ENCODE measurements around the gene GSC2.
A peak's percentile ranks its signal among the peaks of the same experiment; 100 is the strongest.

Gene GSC2, protein sequence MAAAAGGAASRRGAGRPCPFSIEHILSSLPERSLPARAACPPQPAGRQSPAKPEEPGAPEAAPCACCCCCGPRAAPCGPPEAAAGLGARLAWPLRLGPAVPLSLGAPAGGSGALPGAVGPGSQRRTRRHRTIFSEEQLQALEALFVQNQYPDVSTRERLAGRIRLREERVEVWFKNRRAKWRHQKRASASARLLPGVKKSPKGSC

DNA sequence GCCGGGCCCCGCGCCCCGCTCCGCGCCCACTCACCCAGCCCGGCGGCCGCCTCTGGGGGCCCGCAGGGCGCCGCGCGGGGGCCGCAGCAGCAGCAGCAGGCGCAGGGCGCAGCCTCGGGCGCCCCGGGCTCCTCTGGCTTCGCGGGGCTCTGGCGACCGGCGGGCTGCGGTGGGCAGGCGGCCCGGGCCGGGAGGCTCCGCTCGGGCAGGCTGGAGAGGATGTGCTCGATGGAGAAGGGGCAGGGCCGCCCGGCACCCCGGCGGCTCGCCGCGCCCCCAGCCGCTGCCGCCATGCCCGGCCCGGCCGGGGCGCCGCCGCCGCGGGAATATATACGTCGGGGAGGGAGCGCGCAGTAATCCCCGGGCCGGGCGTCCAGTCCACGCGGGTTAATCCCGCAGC is at the start of gene GSC2:
Gene GSC2 (minus strand): TSS at position 302 of the 400 bp plus-strand sequence. CDS start 9 bp downstream, at position 293.
- DNase-seq = no peak

DNA sequence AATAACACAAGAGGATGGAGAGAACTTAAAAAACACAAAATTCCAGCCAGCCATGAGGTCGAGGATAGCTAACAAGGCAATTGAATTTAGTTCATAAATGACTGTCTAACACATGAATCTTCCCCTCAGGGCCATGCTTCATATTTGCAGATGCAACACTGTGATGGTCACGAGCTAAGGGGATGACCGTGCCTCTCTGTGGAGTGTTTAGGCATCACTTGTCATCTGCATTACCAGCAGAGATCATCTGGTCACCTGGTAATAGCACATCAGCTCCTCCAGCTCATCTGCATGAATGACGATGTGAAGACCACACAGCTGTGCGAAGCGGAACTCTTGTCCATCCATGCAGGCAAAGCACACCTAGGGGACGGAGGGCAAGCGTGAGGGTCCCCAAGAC is 49.4 kb upstream of the GSC2 start:
- no peak for DNase-seq

DNA sequence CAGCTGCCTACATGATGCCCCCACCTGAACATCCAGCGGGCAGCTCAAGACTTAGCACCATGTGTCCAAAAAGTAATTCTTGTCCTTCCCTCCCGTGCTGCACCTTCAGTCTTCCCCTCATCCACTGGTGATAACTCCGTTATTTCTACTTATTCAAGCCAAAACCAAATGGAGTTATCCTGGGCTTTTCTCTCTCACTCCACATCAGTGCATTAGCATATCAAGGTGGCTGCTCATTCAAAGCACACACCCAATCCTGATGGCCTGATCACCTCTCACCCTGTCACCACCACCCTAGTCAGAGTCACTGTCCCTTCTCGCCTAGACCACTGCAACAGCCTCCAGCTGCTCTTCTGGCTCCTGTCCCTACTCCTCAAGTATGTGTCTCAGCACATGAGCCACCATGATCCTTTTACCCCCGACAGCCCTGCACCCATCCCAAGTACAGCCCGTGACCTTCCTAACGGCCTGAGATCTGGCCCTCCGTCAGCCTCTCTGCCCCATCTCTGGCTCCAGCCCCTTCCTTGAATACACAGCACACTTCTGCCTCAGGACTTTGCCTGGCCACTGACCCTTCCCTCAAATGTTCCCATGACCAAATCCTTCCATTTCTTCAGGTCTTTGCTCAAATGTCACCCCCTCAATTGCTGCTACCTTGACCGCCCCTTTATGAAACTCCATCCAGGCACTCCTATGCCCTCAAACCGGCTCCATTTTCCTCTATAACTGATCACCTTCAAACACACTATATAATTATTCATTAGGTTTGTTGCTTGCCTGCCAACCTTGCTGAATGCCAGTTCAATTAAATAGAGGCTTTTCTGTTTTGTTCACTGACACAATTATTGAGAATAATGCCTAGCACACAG is 48.1 kb upstream of the GSC2 start:
- no peak for DNase-seq

DNA sequence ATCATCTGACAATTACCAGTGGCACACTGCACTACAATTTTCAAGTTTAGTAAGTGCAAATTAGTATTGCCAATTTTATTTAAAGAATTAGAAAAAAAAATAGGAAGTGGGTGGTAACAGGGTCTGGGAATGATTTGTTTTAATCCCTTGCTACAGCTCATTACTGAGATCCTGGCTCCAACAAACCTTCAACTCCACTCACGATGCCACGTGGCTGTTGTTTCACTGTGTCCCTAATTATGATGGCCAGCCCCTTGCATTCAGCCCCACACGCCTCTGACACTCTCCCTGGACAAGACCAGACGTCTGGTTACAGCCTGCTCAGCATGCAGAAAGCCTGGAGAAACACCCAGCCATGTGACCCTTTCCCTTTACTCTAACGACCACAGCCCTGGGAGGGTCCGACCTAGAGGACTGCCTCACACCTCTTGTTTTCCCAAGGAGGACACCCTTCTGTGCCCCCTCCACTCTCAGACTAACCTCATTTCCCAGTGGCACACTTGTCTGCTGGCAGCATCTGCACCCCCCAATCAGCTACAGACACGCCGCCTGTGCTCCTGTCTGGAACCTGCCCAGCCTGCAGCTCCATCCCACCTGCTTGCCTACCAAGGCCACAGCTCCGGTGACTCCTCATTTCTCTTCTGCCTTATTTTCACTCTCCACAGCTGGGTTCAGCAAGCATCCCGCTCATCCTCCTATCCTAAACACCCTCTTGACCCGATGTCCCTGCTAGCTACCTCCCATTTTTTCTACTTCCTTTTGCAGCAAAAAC is 46.9 kb upstream of the GSC2 start:
- no peak for DNase-seq

DNA sequence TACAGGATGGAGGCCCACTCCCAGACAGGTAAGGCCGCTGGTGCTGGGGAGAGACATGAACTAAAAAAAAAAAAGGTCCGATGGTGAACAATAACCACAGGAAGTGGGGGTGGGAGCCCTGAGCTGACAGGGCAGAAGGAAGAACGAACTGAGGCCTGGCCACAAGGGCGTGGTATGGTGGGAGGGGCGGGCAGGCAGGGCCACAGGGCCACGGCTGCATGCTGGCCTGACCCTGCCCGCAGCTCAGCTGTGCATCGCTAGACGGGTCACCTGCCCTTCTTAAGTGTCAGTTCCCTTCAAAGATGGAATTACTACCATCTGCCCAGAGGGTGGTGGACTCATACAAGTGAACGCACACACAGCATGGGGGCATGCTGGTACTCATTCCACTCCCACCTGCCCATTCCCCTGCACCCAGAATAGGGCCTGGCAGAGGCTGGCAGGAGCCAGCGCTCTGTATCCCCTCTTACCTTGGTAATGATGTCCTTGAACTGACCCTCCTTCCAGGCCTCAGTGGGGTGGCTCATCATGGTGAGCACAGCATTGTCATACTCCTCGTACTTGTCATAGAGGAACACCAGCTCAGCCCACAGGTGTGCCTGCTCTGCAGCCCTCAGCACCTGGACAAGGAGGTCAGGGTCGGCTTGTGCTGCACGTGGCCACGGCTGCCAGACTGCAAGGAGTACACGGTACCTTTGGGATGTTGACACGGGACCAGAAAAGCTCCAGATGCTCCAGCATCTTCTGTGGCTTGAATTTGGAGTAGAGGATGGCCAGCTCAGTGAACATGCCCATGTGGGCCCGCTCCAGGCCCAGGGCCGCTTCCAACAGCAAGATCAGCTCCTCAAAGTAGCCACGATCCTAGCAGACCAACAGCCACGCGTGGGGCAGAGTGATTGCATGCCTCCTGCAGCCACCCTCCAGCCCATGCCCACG is 46.0 kb upstream of the GSC2 start:
- DNase-seq = no peak

DNA sequence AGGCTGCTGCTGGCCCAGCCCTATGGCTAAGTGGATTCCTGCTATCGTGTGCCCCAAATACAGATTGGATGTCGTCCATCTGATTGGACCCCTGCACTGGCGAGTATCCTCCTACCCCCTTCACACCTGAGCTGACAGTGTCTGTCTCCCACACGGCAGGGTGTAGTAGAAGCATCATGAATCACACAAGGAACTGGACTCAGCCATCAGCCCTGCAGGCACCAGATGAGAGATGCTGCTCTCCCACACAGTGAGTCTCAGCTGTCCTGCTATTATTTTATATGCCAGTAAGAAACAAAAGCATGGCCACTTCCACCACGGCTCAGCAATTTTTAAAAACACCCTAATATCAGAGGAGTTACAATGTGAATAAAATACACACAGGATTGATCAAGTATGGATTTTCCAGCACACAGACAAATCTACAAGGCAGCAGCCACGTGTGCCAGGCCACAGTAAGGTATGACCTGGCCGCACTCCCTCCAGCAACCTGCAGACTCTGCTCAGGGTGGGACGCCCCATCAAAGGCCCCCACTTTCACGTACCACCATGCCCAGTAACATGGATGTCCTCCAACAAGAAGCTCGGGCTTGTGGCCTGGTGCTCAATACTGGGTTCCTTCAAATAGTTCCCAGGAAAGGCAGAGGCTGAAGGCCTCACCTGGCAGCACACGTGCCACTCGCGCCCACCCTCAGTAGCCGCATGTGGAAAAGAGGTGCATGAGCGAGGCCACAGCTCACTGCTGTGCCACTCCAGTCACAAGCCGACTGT is 44.9 kb upstream of the GSC2 start:
- no peak for DNase-seq

DNA sequence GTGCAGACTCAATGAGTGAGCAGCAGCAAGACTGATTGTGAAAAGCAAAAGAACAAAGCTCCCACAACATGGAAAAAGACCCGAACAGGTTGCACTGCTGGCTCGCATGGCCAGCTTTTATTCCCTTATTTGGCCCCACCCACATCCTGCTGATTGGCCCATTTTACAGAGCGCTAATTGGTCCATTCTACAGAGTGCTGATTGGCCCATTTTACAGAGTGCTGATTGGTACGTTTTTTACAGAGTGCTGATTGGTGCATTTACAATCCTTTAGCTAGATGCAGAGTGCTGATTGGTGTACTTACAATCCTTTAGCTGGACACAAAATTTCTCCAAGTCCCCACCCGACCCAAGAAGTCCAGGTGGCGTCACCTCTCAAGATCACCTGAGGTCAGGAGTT is 43.8 kb upstream of the GSC2 start:
- no peak for DNase-seq

DNA sequence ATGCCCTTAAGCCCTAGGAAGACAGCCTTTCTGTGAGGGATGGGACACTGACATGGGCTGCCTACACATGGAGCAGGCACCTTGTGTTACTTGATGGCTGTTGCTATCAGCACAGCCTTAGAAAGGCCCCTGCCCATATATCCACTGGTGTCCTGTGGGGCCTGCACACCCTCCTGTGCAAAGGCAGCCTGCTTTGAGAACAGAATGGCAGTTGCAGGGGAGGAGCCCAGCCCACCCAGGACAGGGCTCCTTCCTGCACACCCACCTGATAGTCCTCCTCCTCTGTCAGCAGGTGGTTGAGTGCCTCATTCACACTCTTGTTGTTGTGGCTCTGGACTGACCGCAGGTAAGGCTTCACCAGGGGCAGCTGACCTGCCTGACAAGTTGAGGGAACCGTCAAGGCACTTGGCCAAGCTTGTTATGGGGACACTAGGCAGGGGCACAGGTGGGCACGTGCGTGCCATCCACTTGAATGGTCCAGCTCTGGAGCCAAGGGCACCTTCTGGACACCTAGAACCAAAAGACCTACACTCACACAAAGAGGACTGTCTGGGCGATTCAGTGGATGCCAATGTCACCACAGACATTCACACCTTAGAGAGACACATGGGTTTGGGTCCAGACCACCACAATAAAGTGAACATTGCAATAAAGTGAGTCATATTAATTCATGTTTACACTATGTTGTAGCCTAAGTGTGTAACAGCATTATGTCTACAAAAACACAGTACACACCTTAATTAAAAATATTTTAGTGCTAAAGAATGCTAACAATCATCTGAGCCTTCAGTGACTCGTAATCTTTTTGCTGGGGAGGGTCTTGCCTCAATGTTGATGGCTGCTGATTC is 37.8 kb upstream of the GSC2 start:
- no peak for DNase-seq

DNA sequence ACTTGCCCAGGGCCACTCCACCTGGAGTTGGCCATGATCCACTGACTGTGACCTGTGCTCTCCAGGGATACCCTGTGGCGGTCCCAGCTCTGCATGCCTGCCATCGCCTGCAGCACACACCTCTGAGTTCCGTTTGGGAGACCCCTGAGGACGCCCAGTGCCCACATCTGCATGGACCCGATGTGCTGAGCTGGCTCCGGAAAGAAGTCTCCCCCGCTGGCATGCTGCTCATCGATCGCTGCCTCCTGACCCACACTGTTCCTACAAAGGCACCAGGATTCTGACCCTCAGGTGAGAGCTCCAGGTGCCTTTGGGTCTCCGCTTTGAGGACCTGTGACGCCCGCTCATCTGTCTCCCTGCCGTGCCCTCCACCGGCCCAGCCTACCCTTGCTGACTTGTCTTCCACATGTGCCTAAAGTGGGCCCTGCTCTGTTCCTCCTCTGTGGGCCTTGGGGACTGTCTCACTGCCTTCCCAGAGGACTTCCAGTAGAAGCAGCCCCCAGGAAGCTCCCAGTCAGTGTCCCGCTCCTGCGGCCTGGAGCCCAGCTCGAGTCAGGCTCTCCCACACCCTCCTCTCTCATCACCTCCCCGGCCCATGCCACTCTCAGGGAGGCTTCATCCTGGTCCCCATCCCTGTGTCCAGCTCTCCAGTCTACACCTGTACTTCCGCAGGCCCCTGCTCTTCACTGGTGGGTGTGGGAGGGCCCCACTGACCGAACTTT is 34.3 kb upstream of the GSC2 start:
- no peak for DNase-seq

DNA sequence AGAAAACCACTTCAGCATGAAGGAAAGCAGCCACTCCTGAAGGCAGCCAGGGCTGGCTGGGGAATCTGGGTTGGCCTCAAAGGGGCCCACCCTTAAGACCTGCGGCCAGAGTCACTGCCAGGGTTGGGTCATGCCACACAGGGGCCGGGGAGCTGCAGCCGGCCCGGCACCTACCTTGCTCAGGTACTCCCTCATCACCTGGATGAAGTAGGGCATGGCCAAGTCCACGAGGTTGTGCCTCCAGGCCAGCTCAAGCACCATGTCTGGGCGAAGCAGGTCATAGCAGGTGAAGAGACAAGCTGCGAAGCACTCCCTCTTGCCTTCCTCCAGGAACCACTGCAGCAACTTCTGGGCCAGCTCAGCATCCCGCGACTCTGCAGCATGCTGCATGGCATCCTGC is 33.1 kb upstream of the GSC2 start:
- DNase-seq = no peak

DNA sequence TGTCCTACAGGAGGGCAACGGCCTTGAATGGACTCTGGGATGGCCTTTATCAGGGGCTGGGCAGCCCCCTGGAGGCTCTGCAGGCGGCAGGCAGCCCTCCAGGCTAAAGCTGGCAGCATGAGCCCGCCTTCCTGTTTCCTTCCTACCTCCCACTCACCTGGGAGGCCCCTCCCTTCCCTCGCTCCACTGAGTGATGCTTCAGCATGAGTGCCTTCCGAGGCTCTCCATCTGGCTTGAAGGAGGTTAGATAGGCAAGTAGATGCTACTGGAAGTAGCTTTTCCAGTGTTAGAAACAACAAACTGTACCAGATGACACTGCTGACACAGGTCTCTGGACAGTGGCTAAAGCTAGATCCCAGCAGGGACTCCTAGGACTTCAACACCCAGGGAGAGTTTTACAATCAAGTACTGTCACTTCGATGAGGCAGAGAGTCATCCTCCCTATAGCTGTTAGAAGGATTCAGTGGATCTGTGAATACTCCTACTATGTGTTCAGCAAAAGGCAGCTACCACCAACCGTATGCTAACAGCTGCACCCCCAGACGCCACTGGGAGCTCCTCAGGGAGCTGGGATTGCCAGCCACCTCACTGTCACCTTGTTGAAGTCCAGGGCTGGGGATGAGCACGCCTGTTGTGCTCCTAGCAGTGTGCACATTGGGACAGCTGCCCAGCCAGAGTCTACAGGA is 32.5 kb upstream of the GSC2 start:
- peak; percentile 42 for DNase-seq

DNA sequence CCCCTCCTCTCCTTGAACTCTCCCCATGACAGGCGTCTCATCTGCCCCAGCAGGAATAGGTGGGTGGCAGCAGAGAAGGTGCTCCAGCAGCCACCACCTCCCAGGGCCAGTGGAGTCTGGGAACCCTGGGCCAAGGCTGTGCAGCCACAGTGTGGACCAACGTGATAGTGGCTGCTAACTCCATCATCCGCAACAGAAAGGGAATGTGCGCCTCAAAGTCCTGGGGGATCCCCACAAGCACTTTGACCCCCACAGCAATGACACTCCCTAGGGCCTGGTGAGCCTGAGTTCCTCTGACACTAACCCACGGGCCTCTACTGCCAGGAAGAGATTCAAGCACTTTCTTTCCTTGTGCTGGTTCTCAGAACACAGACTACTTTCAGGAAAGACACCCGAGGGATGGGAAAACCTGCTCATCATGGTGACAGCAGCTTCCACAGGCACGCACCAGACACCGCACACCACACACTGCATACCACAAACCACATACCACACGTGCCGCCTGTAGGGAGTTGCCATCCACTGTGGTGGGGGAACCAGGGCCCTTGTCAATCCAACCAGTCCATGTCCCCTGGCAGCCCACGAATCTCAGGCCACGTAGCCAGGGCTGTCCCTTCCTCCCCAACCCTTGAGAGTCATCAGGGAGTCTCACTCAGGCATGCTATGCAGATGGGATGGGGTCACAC is 31.8 kb upstream of the GSC2 start:
- peak; percentile 41 for DNase-seq

DNA sequence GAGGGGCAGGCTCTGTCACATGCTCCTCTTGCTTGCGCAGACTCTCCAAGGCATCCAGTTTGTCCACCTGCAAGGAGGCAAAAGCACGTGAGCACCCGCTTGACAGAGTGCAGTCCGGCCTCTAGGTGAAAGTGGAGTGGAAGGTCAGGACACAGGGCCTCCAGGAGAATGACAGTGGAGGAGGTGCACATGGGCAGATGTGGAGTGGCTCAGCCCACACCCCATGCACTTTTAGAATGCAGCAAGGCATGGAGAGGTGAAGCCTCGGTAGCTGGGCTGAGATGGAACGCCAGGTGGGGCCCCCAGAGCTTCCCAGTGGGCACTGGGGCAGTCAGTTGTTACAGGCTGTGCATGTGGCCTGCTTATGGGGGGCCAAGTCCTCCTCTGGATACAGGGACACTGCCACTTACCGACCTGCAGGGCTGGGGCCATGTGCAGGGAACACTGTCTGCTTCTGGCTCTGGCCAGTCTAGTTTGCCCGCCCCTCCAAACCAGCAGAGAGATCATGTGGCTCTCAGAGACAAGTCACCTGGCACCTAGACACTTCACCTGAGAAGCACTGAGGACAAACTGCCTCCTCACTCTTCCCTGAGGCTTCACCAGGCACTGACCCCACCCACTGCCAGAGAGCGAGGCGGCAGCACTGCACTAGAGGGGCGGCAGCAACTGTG is 30.8 kb upstream of the GSC2 start:
- DNase-seq = no peak

DNA sequence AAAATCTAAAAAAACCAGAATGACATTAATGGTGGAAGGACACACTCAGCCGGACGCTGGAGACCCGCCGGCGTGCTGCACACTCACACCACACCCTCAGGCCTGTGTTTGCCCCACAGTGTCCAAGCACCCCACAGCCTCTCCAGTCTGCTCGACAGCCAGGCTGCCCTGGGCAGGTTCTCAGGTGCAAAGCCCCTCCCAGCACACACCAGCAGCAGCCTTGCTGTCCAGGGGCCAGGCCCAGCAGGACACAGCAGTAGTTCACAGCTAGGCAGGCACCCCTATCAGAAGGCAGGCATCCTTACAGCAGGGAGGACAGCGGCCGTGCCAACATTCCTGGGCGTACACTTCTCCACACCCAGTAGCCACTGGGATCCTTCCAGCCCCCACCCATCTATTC is 30.1 kb upstream of the GSC2 start:
- DNase-seq = no peak

DNA sequence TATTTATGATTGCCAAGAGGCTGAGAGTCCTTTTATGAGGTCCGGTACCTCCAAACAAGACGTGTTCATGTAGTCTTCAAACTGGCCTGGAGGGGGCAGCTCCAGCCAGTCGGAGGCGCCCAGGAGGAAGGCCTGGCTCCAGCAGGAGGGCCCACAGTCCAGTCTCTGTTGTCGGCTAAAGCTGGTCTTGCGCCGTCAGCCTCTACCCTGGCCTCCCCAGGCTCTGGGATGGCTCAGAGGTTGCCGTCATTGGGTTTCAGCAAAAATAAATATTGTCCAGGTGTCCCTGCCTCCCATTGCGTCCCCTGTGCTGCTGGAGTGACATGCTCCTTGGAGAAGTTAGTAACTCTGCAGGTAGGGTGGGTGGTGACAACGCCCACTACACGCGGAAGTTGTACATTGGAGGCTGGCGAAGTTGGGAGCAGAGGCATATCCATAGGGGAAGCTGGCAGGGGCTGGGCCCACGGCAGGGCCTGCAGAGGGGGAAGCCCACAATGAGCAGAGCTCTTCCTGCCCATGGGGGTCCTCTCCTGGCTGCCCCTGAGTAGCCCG is 29.5 kb upstream of the GSC2 start:
- peak; percentile 41 for DNase-seq

DNA sequence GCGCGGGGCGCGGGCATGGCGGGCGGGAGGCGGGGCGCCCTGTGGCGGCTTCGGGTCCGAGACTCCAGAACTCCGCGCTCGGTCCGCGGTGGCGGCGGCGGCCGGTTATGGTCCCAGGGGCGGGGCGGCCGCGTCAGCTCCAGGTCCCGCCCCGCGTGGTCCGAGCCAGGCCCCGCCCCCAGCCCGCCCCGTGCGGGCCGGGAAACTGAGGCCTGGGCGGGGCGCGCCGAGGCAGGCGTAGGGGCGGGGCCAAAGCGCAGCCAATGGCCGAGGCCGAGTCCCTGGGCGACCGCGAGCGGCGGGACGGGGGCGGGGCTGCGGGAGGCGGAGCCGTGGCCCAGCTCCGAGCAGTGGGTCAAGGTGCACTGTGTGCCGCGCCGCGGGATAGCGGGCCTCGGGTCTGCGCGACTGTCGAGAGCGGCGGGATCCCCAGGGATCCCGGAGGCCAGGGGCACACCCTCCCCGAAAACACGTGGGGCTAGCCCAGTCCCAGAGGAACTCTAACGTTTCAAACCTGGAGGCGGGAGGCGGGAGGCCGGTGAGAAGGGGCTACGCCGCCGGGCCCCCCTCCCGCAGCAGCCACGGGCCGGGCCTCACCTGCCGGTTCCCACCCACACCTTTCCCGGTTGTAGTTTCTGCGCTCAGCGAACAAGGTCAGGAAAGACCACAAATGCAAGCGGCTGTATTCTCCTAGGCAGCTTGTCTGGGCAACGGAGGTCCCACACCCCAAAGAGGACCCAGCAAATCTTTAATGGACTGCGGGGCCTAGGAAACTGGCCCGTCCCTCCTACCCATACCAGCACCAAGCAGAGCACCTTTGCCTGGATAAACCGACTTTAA is 28.8 kb upstream of the GSC2 start, which contains the start of gene SLC25A1:
Gene SLC25A1 (minus strand): TSS at position 80 of the 840 bp plus-strand sequence. CDS start 63 bp downstream, at position 17.
- DNase-seq = peak; percentile 86

Data from stimulated activated CD4-positive, alpha-beta T cell treated with anti-CD3 and anti-CD28 coated beads, Interleukin-1b, Interleukin-23, amount 100 ng/mL, for 48 hours (primary cell).